Upper lobe of left lung (tissue), 6 donors: Measurements from ENCODE around the gene BRI3BP. TPM values are rescaled to one million over a fixed set of nuclear protein-coding genes. Genes with fewer than 3 reads are reported as not detected.
"Not testable (repeated sequence)": the region's sequence is repeated elsewhere in the genome, so short reads cannot be mapped to it uniquely, and the experiment has no call there.

Experiments
- ATAC-seq, 2 donors: fragments of 200-7000 bp; cut with Tn5 transposase; one replicate each; pipeline ENCODE4 v1.9.1; 2022; ENCODE audit warnings: mild to moderate bottlenecking in 2 of 2, moderate library complexity in 2 of 2; ENCODE audit not compliant: low FRiP score in 2 of 2
- DNase-seq, 2 donors: peaks; one replicate each; pipeline ENCODE4 v3.0.0-alpha.2; 2019 to 2020
- H3K27ac ChIP-seq, 4 donors: fragments of 200-600 bp; sonication (generic); one replicate each; pipeline ENCODE4 v1.5.1; 2016 to 2019
- H3K27me3 ChIP-seq, 4 donors: fragments of 200-600 bp; sonication (generic); one replicate each; pipeline ENCODE4 v1.5.1; 2017 to 2019
- H3K36me3 ChIP-seq, 4 donors: fragments of 200-600 bp; sonication (generic); one replicate each; pipeline ENCODE4 v1.5.1; 2016 to 2019
- H3K4me1 ChIP-seq, 4 donors: fragments of 200-600 bp; sonication (generic); one replicate each; pipeline ENCODE4 v1.5.1; 2018 to 2019
- H3K4me3 ChIP-seq, 4 donors: fragments of 200-600 bp; sonication (generic); one replicate each; pipeline ENCODE4 v1.5.1; 2017 to 2019; ENCODE audit warnings: mild to moderate bottlenecking in 2 of 4, moderate library complexity in 1 of 4
- H3K9me3 ChIP-seq, 4 donors: fragments of 200-600 bp; sonication (generic); one replicate each; pipeline ENCODE4 v1.5.1; 2018 to 2019
- EP300 ChIP-seq, 4 donors: sonication (generic); formaldehyde crosslinking; IDR thresholded peaks; one replicate each; pipeline ENCODE4 v1.5.1; 2017; ENCODE audit warnings: antibody characterized with exemption in 4 of 4, control low read depth in 2 of 4
- POLR2A ChIP-seq, 4 donors: fragments of 450-650 bp; IDR thresholded peaks; one replicate each; pipeline ENCODE4 v1.5.1; 2016 to 2017; ENCODE audit warnings: antibody characterized with exemption in 4 of 4, mild to moderate bottlenecking in 2 of 4
- POLR2AphosphoS5 ChIP-seq, 2 donors: sonication (generic); formaldehyde crosslinking; IDR thresholded peaks; one replicate each; pipeline ENCODE4 v1.5.1; 2017; ENCODE audit warnings: antibody characterized with exemption in 2 of 2
- WGBS, 2 donors: methylation state at CpG; one replicate each; pipeline ENCODE4 v1.1.5; 2017 to 2018; 5-methylcytosine and 5-hydroxymethylcytosine counted together
- total RNA-seq, 6 donors: library from RNA; depleted of rRNA in 4 of 6; stranded (reverse); fragments of >200 nt in 4 of 6; gene quantifications; one replicate each; pipeline versions ENCODE4 v1.1.0 to v1.2.1, GENCODE V29; 2016 to 2021
- TF ChIP-seq, protein P1 (sequence below), 6 experiments: fragments of 450-650 bp in 4 of 6; fragments of 200-600 bp in 2 of 6; sonication (generic) in 2 of 6; IDR thresholded peaks; one replicate each; pipeline ENCODE4 v1.5.1; 2016 to 2019; ENCODE audit warnings: antibody characterized with exemption in 6 of 6
- donor health status: DM: no; HTN: no; CAD: no; lungs with moderate emphysema.
- donor health status: DM: no; HTN: yes; CAD: no; lungs with severe emphysema.

BRI3BP gene
- total RNA-seq, 6 donors from 2014 or later, result 3.1 to 8.5 (median 6.7) TPM

DNA sequence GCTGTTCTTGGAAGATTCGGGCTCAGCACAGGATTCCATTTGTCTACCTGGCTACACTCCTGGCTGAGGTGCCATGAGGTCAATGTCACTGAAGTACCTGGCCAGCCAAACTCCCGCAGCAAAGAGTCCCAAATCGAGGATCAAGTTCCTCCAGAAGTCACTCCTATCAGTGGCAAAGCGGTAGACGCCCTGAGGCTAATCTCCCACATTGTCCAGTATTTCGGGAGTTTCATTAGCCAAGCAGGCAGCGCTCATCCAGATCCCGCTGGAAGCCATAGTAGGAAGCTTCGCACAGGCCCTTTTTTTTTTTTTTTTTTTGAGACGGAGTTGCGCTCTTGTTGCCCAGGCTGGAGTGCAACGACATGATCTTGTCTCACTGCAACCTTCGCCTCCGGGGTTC is 62.9 kb downstream of the BRI3BP start:
- TF ChIP-seq POLR2AphosphoS5 (IDR thresholded peaks at IDR 0.05), result no peak
- no peak for TF ChIP-seq EP300 (IDR thresholded peaks at IDR 0.05)
- TF ChIP-seq, protein P1, sequence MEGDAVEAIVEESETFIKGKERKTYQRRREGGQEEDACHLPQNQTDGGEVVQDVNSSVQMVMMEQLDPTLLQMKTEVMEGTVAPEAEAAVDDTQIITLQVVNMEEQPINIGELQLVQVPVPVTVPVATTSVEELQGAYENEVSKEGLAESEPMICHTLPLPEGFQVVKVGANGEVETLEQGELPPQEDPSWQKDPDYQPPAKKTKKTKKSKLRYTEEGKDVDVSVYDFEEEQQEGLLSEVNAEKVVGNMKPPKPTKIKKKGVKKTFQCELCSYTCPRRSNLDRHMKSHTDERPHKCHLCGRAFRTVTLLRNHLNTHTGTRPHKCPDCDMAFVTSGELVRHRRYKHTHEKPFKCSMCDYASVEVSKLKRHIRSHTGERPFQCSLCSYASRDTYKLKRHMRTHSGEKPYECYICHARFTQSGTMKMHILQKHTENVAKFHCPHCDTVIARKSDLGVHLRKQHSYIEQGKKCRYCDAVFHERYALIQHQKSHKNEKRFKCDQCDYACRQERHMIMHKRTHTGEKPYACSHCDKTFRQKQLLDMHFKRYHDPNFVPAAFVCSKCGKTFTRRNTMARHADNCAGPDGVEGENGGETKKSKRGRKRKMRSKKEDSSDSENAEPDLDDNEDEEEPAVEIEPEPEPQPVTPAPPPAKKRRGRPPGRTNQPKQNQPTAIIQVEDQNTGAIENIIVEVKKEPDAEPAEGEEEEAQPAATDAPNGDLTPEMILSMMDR (IDR thresholded peaks at IDR 0.05), result no peak
- H3K36me3 ChIP-seq, result no peaks in the 10 kb centered on the region
- H3K27me3 ChIP-seq, result no peaks in the 10 kb centered on the region
- 88 to 91% methylated on average over 14 of the region's 14 CpGs for WGBS, 2 donors
- ATAC-seq (no peak), DNase-seq (no peak)
- H3K27ac ChIP-seq, result no peak overlapping the region
- H3K9me3 ChIP-seq, result no peaks in the 10 kb centered on the region
- H3K4me1 ChIP-seq, result no peaks in the 10 kb centered on the region
- no peak overlapping the region for H3K4me3 ChIP-seq

DNA sequence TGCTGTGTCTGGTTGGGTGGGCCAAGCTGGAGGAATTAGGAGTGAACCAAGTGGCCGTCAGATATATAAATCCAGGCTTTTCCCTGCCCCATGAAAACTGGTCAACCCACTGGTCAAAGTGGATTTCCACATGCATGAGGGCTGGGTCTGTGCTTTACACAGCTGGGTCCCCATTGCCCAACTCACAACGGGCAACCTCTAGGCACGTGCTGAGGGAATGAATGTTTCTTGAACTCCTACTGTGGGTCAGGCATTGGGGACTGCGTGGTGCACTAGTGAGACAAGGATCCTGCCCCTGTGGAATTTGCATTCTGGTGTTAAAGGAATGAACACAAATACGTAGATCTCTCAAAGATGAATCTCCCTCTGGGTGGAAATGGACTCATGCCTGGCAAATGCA is 64.3 kb downstream of the BRI3BP start:
- Histone ChIP-seq H3K4me1 (no peaks in the 10 kb centered on the region), H3K36me3 (no peaks in the 10 kb centered on the region), H3K27ac (no peak overlapping the region), H3K9me3 (no peaks in the 10 kb centered on the region), H3K27me3 (no peaks in the 10 kb centered on the region), H3K4me3 (no peak overlapping the region)
- DNase-seq (no peak), ATAC-seq (no peak)
- TF ChIP-seq POLR2A (IDR thresholded peaks at IDR 0.05) (no peak), EP300 (IDR thresholded peaks at IDR 0.05) (no peak), POLR2AphosphoS5 (IDR thresholded peaks at IDR 0.05) (no peak)
- TF ChIP-seq, protein P1 (IDR thresholded peaks at IDR 0.05), result no peak
- WGBS, 2 donors, result 80 to 81% methylated on average over 5 of the region's 5 CpGs

DNA sequence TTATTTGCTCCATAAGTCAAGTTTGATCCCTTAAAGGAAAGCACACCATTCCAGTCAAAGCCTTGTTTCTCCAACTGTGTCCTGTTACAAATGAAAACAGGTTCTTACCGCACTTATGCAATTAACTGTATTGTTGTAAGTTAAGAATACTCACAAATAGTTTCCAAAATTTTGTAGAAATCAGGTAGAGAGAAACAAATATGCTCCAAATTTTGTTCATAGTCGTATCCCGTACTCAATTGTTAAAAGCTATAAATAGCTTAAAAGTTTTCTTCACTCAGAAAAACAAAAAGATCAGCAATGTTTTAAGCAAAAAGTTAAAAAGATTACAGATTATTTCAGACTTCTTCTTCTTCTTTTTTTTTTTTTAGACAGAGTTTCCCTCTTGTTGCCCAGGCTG is 67.8 kb downstream of the BRI3BP start:
- Histone ChIP-seq H3K9me3 (no peaks in the 10 kb centered on the region), H3K4me3 (no peak overlapping the region), H3K4me1 (peaks cover 10 to 17% (median 14%) of the 10 kb centered on the region in 4 donors), H3K36me3 (no peaks in the 10 kb centered on the region), H3K27ac (no peak overlapping the region), H3K27me3 (no peaks in the 10 kb centered on the region)
- TF ChIP-seq POLR2AphosphoS5 (IDR thresholded peaks at IDR 0.05) (no peak), EP300 (IDR thresholded peaks at IDR 0.05) (no peak), POLR2A (IDR thresholded peaks at IDR 0.05) (no peak)
- TF ChIP-seq, protein P1 (IDR thresholded peaks at IDR 0.05), result no peak
- WGBS, 2 donors, result 92 to 95% methylated on average over 3 of the region's 3 CpGs
- DNase-seq (no peak), ATAC-seq (no peak)

DNA sequence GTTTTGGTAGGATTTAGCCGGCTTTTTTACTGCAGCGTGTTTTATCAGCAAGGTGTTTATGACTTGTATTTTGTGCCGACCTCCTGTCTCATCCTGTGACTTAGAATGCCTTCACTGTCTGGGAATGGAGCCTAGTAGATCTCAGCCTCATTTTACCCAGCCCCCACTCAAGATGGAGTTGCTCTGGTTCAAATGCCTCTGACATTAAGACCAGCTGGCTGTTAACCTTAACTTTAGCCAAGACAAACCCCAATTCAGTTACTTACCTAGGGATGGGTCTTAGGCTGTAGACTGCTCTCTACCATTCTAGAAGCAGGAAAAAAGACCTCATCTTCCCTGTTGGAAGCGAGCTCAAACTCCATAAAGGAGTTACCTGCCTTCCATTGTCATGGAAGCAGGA is 70.1 kb downstream of the BRI3BP start:
- H3K27me3 ChIP-seq, result not testable (repeated sequence)
- WGBS, 2 donors, result 88 to 89% methylated on average over 4 of the region's 4 CpGs

DNA sequence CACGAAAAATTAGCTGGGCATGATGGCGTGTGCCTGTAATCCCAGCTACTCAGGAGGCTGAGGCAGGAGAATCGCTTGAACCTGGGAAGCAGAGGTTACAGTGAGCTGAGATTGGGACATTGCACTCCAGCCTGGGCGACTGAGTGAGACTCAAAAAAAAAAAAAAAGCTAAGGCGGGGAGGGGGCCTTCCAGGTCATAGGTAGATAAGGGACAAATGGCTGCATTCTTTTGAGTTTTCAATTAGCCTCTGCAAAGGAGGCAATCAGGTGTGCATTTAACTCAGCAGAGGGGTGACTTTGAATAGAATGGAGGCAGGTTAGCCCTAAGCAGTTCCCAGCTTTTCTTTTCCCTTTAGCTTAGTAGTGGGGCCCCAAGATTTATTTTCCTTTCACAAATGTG is 71.0 kb downstream of the BRI3BP start:
- H3K4me1 ChIP-seq, result peaks cover 10 to 25% (median 16%) of the 10 kb centered on the region in 4 donors
- H3K36me3 ChIP-seq, result no peaks in the 10 kb centered on the region
- H3K27ac ChIP-seq, result no peak overlapping the region
- H3K4me3 ChIP-seq, result peak overlapping the region in 3 of 4 donors; percentile 68 to 96 (median 88)
- H3K9me3 ChIP-seq, result no peaks in the 10 kb centered on the region
- TF ChIP-seq POLR2AphosphoS5 (IDR thresholded peaks at IDR 0.05) (no peak), POLR2A (IDR thresholded peaks at IDR 0.05) (no peak), EP300 (IDR thresholded peaks at IDR 0.05) (no peak)
- TF ChIP-seq, protein P1 (IDR thresholded peaks at IDR 0.05), result no peak
- 46 to 58% methylated on average over 5 of the region's 5 CpGs for WGBS, 2 donors
- no peaks in the 10 kb centered on the region for H3K27me3 ChIP-seq
- no peak for ATAC-seq
- no peak for DNase-seq

More for the DNA sequence above, 70.1 kb downstream of the BRI3BP start:
- not testable (repeated sequence) for H3K36me3 ChIP-seq, DNase-seq, ATAC-seq, H3K27ac ChIP-seq, H3K4me3 ChIP-seq, H3K9me3 ChIP-seq
- peaks cover 10 to 25% (median 16%) of the 10 kb centered on the region in 4 donors for H3K4me1 ChIP-seq
